GM21381 (cell line): ENCODE results near the gene WFDC12.

Experiments used
- ATAC-seq: cut with Tn5 transposase; IDR thresholded peaks from one replicate; pipeline ENCODE4 v1.9.1; 2021; ENCODE audit warnings: mild to moderate bottlenecking, moderate library complexity; ENCODE audit not compliant: unreplicated experiment

The WFDC12 gene

DNA sequence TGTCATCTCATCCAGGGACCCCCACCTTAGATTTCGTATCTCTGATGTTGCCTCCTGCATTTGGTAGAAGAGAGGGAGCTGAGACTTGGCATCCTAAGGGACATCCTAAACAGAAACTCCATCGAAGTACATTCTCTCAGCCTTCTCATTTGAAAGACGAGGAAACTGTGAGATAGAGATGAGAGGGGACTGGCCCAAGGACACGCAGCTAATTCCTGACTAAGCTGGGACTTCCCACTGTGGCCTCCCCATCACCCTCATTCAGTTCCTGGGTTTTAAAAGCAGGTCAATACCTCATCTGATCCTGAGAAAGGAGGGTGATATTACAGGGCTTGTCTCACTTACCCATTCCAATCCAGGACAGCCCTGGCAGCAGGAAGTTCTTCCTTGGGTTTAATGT is 8.4 kb downstream of the WFDC12 start:
- no peak for ATAC-seq

DNA sequence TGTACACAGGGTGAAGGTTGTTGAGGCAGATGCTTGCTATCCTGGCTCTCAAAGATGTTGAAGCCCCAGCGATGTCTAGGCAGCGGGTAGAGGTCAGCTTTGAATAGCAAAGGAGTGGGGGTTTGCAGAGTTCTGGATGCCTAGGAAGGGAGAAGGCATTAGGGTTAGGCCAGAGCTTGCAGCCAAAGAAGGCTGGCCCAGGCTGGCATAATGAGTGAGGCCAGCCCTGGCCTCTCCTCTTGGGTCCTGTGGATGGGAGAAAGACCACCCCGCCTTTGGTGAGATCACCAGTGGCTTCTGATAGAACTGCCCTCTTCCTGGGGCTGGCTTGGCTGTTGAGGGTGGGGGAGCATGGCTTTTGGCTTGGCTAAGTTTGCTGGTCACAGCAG is 8.9 kb downstream of the WFDC12 start:
- ATAC-seq = no peak

DNA sequence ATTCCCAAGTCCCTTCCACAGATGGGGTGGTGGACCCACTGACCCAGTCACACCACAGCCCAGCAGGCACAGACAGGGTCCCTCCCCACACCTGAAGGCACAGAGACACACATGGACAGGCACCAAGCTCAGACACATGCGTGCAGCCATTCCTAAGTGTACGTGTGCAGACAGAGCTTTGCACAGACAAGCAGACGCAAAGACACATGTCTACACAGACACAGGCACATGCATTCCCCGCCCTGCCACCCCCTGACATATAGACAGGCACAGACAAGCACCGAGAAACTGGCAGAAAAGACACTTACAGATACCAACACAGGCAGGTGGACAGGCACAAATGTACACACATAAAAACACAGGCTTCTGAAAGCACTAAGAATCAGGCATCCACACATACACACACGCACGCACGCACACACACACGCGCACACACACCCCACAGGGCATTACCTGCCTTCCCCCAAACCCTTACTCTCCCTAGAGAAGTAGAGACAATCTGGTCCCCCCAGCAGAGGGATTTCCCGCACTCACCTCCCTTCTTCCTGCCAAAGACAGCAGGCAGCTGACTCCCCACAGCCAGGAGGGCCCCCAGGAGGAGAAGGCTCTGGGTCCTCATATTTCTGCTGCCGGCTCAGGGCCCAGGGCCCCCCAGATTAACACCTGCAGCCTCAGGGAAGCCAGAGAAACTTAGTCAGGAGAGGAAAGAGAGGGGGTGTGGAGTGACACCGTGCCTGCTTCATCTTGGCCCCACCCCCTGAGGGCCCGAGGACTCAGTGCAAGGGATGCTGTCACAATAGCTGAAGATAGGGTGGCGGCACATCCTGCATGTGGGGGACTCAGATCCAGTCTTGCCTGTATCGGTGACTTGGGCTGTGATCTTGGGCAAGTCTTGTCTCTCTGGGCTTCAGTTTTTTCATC is 9.5 kb downstream of the WFDC12 start, which contains the start of gene WFDC5:
Gene WFDC5, minus strand, starts transcription at position 710 of the 921 bp plus-strand sequence. Its CDS starts 91 bp downstream, at position 619.
- no peak for ATAC-seq

DNA sequence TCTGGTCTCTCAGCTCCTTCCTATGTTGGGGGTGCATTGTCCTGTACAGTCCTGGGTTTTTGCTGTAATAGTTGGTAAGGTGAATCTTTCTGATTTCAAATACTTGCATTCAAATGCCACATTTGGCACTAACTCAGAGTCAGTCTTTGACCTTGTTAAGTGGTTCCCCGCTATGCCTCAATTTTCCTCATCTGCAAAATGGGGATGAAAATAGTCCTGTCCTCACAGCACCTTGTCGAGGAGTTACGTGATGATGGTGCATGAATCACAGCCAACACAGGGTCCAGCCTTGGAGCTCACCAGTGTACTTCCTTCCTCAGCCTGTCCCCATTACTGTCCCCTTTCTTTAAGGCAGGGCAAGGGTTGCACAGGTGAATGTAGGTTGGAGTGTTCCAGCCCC is 10.4 kb downstream of the WFDC12 start:
- ATAC-seq = no peak

DNA sequence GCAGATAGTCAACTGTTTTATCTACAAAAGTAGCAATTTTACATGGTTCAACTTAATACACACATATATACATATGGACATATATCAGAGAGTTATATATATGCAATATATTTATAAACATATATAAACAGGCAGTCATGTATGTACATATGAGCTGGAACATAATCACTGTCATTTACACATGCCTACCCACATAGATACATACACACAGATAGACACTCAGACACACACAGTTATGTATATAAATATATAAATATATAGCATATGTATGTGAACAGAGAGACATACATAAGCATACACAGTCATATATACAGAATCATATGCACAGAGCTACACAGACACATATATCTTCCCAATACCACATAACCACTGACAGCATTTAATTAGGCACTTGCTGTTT is 11.5 kb downstream of the WFDC12 start:
- ATAC-seq = no peak

DNA sequence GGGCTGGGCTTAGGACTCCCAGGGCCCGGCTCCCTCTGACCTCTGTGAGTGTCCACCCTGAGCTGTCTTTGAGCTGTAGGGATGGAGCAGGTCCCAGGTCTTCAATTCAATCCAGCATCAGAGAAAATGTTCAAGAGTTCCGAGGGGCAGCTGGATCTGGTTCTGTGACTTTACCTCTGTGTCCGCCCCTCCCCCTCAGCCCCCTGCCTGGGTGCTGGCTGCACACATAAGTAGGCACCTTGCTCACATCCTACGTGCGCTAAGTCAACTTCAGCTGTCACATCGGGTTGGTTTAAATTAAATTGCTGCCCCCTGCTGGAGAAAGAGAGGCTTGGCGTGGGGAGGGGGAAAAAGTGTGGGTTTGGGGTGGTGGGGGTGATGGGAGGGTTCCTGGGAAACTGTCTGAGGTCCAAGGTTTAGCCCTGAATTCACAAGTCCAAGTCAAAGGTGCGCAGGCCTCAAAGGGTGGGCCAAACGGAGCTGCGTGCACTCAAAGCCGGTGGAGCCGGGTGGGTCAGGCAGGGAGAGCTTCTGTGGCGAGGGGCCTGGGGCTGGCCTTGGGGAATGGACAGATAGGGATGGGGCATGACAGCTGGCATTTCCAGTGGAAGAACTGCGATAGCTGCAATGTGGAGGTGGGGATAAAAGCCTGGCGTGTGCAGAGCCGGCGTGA is 12.3 kb downstream of the WFDC12 start:
- ATAC-seq = no peak

DNA sequence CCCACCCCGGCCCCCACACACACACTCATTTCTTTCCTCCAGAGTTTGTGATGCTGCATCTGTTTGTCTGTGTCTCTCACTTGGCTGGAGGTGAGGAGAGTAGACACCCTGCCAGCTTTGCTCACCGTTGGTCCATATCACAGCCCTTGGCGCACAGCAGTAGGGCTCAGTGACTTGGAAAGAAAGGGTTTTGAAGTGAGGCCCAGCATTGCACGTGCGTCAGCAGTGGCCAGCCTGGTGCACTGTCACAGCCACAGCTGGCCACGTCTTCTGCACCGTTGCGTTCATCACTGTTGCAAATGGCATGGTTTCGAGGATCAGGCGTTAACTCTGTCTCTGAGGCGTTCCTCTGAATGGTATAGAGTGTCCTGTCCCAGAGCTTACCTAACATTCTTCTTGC is 13.0 kb downstream of the WFDC12 start:
- no peak for ATAC-seq

DNA sequence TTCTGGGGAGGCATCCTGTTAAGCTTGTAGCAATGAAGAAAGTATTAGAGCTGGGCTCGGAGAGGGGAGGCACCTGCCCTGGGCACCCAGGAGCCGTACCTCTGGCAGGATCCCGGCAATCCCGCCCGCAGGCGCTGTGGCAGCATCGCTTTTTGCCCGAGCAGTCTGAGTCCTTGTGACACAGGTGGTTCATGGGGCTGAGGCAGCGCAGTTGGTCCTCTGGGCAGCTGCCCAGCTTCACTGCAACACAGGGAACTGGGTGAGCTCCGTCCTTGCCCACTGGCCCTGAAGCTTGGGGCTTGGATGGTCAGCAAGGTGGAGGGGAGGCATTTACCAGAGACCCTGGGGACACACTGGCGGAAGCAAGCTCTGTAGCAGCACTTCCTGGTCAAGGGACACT is 14.0 kb downstream of the WFDC12 start:
- no peak for ATAC-seq

DNA sequence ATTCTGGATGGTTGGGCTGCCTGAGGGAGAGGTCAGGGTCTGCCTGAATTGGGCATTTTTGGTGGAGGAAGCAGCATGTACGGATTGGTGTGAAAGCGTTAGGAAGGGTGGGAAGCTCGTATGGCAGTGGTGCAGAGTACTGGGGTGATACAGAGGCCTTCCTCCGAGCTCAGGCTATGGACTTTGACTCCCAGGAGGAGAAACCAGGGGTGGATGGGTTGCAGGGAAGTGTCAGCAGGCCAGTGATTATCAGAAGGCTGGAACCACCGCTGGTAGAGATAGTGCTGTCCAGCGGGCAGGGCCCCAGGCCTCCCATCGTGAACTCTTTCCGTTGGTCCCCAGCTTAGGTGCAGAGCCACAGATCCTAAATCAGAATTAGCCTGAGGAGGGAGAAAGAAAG is 14.6 kb downstream of the WFDC12 start:
- ATAC-seq = no peak

DNA sequence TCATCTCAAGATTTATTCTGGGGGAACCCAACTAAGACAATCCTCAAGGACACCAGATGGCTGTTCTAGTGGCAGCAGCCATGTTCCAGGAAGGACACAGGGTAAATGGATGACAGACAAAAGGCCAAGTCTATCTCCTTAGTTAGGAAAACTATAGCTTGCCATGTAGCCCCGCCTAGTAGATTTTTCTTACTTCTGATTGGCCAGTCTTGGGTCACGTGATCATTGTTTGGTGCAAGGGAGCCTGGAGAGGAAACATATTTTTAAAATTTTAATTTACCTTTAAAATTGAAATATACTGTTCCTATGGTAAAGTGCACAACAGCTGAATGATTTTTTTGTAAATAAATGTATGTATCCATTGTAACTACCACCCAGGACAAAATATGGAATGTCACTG is 18.9 kb downstream of the WFDC12 start:
- ATAC-seq = no peak

DNA sequence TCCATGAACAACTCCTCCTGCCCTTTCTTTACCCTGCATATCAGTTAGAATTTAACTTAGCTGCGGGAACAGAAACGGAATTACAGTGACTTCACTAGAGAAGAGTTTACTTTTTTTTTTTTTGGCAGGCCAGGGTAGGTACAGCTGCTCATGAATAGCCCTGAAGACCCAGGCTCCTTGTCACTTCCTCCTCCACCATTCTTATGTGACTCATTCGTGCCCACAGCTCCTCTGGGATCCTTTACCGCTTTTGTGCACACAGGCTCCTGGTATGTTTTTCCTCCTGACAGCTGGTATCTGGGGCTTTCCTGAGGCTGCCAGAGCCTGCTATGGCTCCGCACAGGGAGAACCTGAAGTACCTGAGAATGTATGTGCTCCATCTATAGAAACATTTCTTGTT is 19.5 kb downstream of the WFDC12 start:
- no peak for ATAC-seq

DNA sequence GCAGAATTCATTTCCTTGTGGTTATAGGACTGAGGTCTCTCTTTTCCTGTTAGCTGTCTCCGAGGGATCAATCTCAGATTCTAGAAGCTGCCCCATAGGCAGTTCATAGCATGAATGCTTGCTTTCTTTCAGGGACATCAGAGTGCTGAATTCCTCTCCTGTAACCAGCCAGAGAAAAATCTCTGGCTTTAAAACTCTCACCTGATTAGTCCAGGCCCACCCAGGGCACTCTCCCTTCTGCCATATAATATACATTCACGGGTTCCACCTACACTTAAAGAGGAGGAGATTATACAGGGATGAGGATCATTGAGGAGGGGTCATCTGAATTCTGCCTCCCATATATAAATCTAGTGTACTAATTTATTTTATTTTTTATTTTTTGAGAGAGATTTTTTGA is 21.2 kb downstream of the WFDC12 start:
- ATAC-seq = no peak

DNA sequence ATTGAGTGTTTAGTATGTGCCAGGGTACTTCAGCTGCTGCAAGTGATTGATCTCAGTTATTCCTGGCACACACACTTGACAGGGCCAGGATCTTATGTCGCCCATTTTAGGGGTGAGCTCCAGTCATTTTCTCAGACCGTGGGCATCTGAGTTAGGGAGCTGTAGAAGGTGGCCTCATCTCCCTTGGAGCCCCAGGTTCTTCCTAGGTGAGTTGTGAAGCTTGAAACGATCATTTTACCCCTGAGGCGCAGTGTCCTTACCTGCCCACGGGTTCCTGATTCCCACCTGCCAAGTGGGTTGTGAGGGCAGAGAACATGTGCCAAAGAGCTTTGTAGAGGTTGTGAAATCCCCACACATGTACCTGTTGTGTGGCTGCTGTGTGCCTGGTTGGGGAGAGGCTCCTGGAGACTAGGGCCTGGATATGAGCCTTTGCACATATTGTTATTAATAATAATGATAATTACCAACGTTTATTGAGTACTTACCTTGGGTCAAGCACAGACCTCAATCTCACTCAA is 22.9 kb downstream of the WFDC12 start:
- no peak for ATAC-seq

DNA sequence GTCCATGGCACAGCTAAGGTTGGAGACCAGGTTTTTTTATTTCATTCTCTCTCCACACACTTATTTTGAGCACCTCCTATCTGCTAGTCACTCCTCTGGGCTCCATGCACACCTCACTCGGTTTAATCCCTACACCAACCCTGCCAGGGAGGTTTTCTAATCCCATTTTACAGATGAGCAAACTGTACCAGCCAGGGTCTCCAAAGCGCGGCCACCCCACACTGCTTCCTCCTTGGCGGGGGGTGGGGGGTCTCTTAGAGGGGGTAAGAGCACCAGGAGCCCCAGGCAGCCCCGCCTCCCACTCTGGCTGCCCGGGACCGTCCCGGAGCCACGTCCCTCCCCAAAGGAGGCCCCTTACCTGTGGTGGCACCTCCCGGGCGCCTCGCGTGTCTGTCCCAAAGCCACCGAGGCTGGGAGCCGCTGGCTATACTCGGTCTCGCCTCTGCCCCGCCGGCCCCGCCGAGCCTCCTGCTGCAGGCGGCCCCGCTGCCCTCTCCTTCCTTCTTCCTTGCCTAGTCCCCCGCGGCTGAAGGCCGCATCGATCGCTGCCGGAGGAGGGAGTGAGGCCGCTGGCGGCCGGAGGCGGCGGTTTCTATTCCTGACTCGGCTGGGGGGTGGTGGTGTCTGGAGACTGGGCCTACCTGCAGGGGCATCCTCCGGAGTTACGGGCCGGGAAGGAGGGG is 23.6 kb downstream of the WFDC12 start, which contains the start of gene KCNS1:
Gene KCNS1, minus strand, starts transcription at position 565 of the 683 bp plus-strand sequence. CDS start 1,891 bp downstream, outside the sequence.
- no peak for ATAC-seq

DNA sequence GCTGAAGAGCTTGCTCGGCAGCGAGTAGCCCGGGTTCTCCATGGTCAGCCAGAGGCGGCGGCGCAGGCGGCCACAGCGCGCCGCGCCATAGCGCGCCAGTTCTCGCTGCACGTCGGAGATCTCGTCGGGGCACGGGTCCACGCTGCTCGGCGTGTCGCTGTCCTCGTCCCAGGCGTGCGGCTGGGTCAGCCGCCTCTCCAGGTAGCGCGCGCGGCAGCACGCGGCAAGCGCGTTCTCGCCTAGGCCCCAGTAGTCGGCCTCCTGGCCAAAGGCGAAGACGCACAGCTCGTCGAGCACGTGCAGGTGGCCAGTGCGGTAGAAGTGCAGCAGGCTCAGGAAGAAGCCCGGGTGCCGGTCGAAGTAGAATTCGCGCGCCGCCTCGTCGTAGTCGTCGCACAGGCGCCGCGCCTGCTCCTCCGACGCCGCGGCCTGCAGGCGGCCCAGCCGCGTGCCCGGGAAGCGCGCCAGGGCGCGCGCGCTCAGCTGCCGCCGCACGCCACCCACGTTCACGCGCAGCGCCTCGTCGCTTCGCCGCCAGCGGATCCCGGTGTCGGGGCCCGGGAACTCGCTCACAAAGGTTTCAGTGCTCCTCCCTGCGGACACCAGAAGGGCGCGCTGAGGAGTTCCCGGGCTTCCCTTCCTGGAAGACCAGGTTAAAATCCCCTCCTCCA is 26.0 kb downstream of the WFDC12 start:
- no peak for ATAC-seq

DNA sequence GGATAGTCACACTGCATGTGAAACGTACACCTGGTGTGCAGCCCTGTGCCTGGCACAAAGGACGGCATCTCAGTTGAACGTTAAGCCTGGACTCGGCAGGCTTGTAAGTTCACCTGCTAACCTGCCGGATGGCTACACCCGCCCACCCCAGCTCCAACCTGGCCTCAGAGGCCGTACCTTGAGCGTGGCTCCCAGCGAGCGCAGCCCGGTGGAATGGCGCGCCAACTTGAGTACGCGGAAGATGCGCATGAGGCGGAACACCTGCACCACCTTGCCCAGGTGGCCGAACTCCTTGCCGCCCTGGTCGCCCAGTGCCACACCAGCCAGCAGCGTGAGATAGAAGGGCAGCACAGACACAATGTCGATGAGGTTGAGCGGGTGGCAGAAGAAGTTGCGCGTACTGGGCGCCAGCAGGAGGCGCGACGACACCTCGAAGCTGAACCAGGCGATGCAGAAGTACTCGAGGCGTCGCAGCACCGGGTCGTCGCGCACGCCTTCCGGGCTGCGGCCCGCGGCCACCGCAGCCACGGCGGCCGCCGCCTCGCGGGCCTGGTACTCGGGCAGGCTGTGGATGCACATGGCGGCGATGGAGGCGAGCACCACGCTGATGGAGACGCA is 26.7 kb downstream of the WFDC12 start:
- ATAC-seq = no peak

DNA sequence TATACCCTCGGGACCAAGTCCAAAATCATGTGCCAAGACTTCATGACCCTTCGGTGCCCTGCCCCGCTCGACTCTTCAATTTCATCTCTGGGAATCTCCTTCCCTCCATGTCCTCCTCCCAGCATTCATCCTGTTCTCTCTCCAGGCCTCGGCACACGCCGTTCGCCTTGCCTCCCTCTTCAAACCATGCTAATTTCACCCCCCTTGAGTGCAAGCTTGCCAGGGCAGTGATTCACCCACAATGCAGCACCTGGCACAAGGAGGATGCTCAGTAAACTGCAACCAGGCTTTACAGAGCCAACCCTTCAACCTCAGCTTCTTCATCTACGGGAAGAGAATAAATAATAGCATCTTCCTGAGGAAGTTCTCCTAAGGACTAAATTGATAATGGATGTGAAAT is 27.5 kb downstream of the WFDC12 start:
- ATAC-seq = no peak

DNA sequence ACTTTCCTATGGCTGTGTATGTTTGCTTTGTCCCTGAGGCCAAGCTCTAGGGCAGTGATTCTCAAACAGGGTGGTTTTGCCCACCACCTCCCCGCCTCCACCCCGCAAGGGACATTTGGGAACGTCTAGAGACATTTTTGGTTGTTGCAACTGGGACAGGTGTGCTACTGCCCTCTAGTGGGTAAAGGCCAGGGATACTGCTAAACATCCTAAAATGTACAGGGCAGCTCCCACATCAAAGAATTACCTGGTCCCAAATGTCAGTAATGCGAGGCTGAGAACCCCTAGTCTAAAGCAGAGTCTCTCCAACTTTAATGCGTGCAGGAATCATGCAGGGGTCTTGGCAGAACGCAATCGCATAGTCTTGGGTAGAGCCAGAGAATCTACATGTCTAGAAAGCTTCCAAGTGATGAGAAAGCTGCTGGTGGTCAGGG is 28.4 kb downstream of the WFDC12 start:
- no peak for ATAC-seq

DNA sequence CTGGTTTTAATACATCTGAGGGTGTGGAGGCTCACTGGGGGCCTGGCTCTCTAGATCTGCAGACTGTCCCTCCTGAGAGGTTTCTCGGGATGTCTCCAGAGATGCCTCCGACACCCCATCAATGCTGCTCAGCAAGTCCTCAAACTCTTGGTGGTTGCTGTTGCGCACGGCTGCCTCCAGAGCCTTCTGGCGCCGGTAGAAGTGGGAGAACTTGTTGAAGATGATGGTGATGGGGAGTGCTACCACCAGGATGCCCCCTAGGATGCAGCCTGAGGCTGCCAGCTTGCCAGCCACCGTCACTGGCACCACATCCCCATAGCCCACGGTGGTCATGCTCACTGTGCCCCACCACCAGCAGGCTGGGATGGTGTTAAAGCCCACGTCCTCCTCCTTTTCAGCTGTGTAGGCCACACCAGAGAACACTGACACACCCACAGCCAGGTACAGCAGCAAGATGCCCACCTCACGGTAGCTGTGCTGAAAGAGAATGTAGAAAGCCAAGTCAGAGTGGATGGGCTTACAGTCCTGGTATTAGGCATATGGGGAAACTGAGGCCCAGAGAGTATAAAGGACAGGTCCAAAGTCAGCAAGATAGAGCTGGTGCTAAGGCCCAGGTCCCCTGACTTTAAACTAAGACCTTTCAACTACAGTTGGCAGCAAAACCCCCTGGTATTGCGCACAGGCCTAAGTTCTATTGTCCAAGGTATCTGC is 29.2 kb downstream of the WFDC12 start:
- no peak for ATAC-seq

DNA sequence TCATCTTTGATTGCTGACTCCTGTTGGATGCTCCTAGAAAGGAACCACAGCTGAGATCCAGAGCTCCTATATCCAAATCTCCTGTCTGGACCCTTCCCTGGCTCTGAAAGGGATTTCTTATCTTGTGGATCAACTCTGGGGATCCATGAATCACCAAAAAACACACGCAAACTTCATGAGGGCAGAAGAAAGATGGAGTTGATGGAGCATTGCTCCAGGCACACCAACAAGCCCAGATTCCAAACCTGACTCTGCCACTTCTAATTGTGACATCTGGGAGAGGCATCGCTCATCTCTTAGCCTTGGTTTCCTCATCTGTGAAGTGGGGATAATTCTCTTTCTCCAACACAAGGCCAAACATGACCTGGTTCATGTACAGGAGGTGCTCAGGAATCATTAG is 30.1 kb downstream of the WFDC12 start:
- no peak for ATAC-seq
